ENCODE results near the gene SPIN2A. TPM values are rescaled to one million over a fixed set of nuclear protein-coding genes. Genes with fewer than 3 reads are reported as not detected.

SPIN2A gene
- total and polyA plus RNA-seq, 2 experiments from 2014 or later = 1.4 to 5.2 TPM

DNA sequence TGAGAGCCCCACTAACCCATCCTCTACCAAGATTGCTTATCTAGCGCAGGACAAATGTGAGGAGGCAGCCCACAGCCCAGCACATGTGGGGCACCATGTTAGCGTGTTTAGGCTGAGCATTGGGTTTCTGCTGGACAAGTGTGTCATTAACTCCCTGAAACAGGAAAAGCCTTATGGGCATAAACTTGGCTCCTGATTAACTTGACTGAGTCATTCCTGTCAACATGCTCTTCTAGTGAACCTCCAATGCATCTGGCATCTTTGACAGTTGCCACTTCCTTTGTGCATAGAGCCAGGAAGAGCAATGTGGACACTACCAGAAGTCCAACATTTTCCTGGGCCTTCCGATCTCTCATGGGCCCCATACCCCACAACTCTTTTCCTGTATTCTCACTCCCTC lies 2.5 kb downstream of the SPIN2A start:
- Mint-ChIP-seq H3K4me1 (peaks cover 16% of the 10 kb centered on the region), H3K36me3 (ENCODE audit: low read depth) (peaks cover 12% of the 10 kb centered on the region), H3K4me3 (no peak overlapping the region), H3K27ac (no peak overlapping the region), H3K27me3 (ENCODE audit: insufficient read depth, low read depth, poor library complexity) (no peaks in the 10 kb centered on the region), H3K9me3 (no peaks in the 10 kb centered on the region; the same call in 2 of the 3 replicates)
- Histone ChIP-seq H3F3A (replicated peaks; ENCODE audit: low read depth) (no peaks in the 10 kb centered on the region), H3K36me3 (ENCODE audit: insufficient read depth) (no peaks in the 10 kb centered on the region), H2AFZ (no peak overlapping the region), H3K27ac (ENCODE audit: low read depth) (no peak overlapping the region), H3K27me3 (ENCODE audit: insufficient read depth) (no peaks in the 10 kb centered on the region), H3K79me2 (replicated peaks; ENCODE audit: insufficient read depth) (no peaks in the 10 kb centered on the region), H3K4me2 (no peak overlapping the region), H4K20me1 (replicated peaks; ENCODE audit: insufficient read depth) (no peaks in the 10 kb centered on the region), H3K4me3 (no peak overlapping the region), H3K4me1 (ENCODE audit: insufficient read depth) (peaks cover 4% of the 10 kb centered on the region; the same call in 1 of the 2 replicates), H3K9me2 (ENCODE audit: insufficient read depth) (no peaks in the 10 kb centered on the region)
- DNase-seq (ENCODE audit: low spot score) (no peak), ATAC-seq (no peak)
- TF ChIP-seq STAT1 (IDR thresholded peaks at IDR 0.05; ENCODE audit: unreplicated experiment) = no peak
- TF ChIP-seq NANOG (IDR thresholded peaks at IDR 0.05; ENCODE audit: borderline replicate concordance) = no peak
- TF ChIP-seq CREB1 (CRISPR knock-in tag; IDR thresholded peaks at IDR 0.05; ENCODE audit: low read depth) = no peak
- TF ChIP-seq ZNF331 (CRISPR knock-in tag; IDR thresholded peaks at IDR 0.05; ENCODE audit: low read depth) = no peak
- TF ChIP-seq ZNF114 (CRISPR knock-in tag; IDR thresholded peaks at IDR 0.05) = no peak
- no peak for TF ChIP-seq POLR2AphosphoS5 (IDR thresholded peaks at IDR 0.05; ENCODE audit: low read depth)
- TF ChIP-seq JUNB (IDR thresholded peaks at IDR 0.05; ENCODE audit: unreplicated experiment) = no peak
- TF ChIP-seq, protein P1, sequence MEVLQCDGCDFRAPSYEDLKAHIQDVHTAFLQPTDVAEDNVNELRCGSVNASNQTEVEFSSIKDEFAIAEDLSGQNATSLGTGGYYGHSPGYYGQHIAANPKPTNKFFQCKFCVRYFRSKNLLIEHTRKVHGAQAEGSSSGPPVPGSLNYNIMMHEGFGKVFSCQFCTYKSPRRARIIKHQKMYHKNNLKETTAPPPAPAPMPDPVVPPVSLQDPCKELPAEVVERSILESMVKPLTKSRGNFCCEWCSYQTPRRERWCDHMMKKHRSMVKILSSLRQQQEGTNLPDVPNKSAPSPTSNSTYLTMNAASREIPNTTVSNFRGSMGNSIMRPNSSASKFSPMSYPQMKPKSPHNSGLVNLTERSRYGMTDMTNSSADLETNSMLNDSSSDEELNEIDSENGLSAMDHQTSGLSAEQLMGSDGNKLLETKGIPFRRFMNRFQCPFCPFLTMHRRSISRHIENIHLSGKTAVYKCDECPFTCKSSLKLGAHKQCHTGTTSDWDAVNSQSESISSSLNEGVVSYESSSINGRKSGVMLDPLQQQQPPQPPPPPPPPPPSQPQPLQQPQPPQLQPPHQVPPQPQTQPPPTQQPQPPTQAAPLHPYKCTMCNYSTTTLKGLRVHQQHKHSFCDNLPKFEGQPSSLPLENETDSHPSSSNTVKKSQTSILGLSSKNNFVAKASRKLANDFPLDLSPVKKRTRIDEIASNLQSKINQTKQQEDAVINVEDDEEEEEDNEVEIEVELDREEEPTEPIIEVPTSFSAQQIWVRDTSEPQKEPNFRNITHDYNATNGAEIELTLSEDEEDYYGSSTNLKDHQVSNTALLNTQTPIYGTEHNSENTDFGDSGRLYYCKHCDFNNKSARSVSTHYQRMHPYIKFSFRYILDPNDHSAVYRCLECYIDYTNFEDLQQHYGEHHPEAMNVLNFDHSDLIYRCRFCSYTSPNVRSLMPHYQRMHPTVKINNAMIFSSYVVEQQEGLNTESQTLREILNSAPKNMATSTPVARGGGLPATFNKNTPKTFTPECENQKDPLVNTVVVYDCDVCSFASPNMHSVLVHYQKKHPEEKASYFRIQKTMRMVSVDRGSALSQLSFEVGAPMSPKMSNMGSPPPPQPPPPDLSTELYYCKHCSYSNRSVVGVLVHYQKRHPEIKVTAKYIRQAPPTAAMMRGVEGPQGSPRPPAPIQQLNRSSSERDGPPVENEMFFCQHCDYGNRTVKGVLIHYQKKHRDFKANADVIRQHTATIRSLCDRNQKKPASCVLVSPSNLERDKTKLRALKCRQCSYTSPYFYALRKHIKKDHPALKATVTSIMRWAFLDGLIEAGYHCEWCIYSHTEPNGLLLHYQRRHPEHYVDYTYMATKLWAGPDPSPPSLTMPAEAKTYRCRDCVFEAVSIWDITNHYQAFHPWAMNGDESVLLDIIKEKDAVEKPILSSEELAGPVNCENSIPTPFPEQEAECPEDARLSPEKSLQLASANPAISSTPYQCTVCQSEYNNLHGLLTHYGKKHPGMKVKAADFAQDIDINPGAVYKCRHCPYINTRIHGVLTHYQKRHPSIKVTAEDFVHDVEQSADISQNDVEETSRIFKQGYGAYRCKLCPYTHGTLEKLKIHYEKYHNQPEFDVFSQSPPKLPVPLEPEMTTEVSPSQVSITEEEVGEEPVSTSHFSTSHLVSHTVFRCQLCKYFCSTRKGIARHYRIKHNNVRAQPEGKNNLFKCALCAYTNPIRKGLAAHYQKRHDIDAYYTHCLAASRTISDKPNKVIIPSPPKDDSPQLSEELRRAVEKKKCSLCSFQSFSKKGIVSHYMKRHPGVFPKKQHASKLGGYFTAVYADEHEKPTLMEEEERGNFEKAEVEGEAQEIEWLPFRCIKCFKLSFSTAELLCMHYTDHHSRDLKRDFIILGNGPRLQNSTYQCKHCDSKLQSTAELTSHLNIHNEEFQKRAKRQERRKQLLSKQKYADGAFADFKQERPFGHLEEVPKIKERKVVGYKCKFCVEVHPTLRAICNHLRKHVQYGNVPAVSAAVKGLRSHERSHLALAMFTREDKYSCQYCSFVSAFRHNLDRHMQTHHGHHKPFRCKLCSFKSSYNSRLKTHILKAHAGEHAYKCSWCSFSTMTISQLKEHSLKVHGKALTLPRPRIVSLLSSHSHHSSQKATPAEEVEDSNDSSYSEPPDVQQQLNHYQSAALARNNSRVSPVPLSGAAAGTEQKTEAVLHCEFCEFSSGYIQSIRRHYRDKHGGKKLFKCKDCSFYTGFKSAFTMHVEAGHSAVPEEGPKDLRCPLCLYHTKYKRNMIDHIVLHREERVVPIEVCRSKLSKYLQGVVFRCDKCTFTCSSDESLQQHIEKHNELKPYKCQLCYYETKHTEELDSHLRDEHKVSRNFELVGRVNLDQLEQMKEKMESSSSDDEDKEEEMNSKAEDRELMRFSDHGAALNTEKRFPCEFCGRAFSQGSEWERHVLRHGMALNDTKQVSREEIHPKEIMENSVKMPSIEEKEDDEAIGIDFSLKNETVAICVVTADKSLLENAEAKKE (CRISPR knock-in tag; IDR thresholded peaks at IDR 0.05) = no peak
- TF ChIP-seq, protein P2, sequence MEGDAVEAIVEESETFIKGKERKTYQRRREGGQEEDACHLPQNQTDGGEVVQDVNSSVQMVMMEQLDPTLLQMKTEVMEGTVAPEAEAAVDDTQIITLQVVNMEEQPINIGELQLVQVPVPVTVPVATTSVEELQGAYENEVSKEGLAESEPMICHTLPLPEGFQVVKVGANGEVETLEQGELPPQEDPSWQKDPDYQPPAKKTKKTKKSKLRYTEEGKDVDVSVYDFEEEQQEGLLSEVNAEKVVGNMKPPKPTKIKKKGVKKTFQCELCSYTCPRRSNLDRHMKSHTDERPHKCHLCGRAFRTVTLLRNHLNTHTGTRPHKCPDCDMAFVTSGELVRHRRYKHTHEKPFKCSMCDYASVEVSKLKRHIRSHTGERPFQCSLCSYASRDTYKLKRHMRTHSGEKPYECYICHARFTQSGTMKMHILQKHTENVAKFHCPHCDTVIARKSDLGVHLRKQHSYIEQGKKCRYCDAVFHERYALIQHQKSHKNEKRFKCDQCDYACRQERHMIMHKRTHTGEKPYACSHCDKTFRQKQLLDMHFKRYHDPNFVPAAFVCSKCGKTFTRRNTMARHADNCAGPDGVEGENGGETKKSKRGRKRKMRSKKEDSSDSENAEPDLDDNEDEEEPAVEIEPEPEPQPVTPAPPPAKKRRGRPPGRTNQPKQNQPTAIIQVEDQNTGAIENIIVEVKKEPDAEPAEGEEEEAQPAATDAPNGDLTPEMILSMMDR (conservative IDR thresholded peaks at IDR 0.05; ENCODE audit: low read depth in 2 of 2) = no peak
- TF ChIP-seq, protein P3, sequence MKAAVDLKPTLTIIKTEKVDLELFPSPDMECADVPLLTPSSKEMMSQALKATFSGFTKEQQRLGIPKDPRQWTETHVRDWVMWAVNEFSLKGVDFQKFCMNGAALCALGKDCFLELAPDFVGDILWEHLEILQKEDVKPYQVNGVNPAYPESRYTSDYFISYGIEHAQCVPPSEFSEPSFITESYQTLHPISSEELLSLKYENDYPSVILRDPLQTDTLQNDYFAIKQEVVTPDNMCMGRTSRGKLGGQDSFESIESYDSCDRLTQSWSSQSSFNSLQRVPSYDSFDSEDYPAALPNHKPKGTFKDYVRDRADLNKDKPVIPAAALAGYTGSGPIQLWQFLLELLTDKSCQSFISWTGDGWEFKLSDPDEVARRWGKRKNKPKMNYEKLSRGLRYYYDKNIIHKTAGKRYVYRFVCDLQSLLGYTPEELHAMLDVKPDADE (IDR thresholded peaks at IDR 0.05) = no peak
- TF ChIP-seq EZH2 (IDR thresholded peaks at IDR 0.05; ENCODE audit: low read depth, unreplicated experiment) = no peak
- no peak for TF ChIP-seq EZH2phosphoT487 (IDR thresholded peaks at IDR 0.05; ENCODE audit: unreplicated experiment)
- TF ChIP-seq, protein P4, sequence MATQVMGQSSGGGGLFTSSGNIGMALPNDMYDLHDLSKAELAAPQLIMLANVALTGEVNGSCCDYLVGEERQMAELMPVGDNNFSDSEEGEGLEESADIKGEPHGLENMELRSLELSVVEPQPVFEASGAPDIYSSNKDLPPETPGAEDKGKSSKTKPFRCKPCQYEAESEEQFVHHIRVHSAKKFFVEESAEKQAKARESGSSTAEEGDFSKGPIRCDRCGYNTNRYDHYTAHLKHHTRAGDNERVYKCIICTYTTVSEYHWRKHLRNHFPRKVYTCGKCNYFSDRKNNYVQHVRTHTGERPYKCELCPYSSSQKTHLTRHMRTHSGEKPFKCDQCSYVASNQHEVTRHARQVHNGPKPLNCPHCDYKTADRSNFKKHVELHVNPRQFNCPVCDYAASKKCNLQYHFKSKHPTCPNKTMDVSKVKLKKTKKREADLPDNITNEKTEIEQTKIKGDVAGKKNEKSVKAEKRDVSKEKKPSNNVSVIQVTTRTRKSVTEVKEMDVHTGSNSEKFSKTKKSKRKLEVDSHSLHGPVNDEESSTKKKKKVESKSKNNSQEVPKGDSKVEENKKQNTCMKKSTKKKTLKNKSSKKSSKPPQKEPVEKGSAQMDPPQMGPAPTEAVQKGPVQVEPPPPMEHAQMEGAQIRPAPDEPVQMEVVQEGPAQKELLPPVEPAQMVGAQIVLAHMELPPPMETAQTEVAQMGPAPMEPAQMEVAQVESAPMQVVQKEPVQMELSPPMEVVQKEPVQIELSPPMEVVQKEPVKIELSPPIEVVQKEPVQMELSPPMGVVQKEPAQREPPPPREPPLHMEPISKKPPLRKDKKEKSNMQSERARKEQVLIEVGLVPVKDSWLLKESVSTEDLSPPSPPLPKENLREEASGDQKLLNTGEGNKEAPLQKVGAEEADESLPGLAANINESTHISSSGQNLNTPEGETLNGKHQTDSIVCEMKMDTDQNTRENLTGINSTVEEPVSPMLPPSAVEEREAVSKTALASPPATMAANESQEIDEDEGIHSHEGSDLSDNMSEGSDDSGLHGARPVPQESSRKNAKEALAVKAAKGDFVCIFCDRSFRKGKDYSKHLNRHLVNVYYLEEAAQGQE (IDR thresholded peaks at IDR 0.05; ENCODE audit: unreplicated experiment) = no peak

All from GM23338 (cell line).